Small intestine (tissue), 7 donors: ENCODE data around the gene STRBP. TPM values are rescaled to one million over a fixed set of nuclear protein-coding genes. Genes with fewer than 3 reads are reported as not detected.

Source experiments
- DNase-seq, 2 donors: peaks; one replicate each; pipeline versions ENCODE4 v3.0.0 to v3.0.0-alpha.2; 2013
- FAIRE-seq: peaks from 2 replicates; lab custom pipeline; 2012; peaks lifted over from hg19 to GRCh38; lab: Jason Lieb, UNC
- H3K27ac ChIP-seq, 3 donors: one replicate each; pipeline ENCODE4 v1.5.1; 2013; ENCODE audit warnings: low read length in 2 of 3, mild to moderate bottlenecking in 2 of 3, control low read depth in 1 of 3, inconsistent platforms in 1 of 3, low read depth in 1 of 3, moderate library complexity in 1 of 3
- H3K27me3 ChIP-seq, 3 donors: one replicate each; pipeline ENCODE4 v1.6.1; 2013; ENCODE audit warnings: low read length in 3 of 3, inconsistent platforms in 1 of 3; ENCODE audit not compliant: control insufficient read depth in 3 of 3, insufficient read depth in 3 of 3
- H3K36me3 ChIP-seq, 3 donors: one replicate each; pipeline ENCODE4 v1.6.1; 2013; ENCODE audit warnings: low read length in 3 of 3, inconsistent platforms in 1 of 3, low read depth in 1 of 3, mild to moderate bottlenecking in 1 of 3, moderate library complexity in 1 of 3; ENCODE audit not compliant: control insufficient read depth in 3 of 3, insufficient read depth in 2 of 3
- H3K4me1 ChIP-seq, 3 donors: one replicate each; pipeline ENCODE4 v1.6.1; 2013; ENCODE audit warnings: low read length in 2 of 3, inconsistent platforms in 1 of 3, low read depth in 1 of 3, mild to moderate bottlenecking in 1 of 3, moderate library complexity in 1 of 3; ENCODE audit not compliant: control insufficient read depth in 3 of 3, insufficient read depth in 2 of 3
- H3K4me3 ChIP-seq, 3 donors: one replicate each; pipeline ENCODE4 v1.5.1; 2013; ENCODE audit warnings: low read length in 3 of 3, control low read depth in 1 of 3, inconsistent platforms in 1 of 3, low read depth in 1 of 3, mild to moderate bottlenecking in 1 of 3, moderate library complexity in 1 of 3
- H3K9me3 ChIP-seq, 2 donors: one replicate each; pipeline ENCODE4 v1.6.1; 2013; ENCODE audit warnings: low read depth in 1 of 2, low read length in 1 of 2; ENCODE audit not compliant: control insufficient read depth in 2 of 2, insufficient read depth in 1 of 2
- WGBS, 3 donors: extraction: QIAGEN DNeasy Blood & Tissue Kit; methylation state at CpG; one replicate each; pipeline ENCODE4 v1.1.7; 2013; 5-methylcytosine and 5-hydroxymethylcytosine counted together
- polyA plus RNA-seq, 4 donors: library from polyadenylated mRNA; stranded (reverse) in 3 of 4; unstranded in 1 of 4; fragments of 200-250 nt in 3 of 4; fragments of 120-200 nt in 1 of 4; gene quantifications; one replicate each; pipeline versions ENCODE4 v1.2.1 to v1.2.3, GENCODE V29; 2013
- donor health status: healthy with polysubstance abuse.
- donor health status: control.
- donor health status: control.
- donor health status: Bipolar disorder and iron deficiency.
- donor health status: healthy.

STRBP gene
- polyA plus RNA-seq, 4 donors: 13.8 to 26.6 (median 23.0) TPM

DNA sequence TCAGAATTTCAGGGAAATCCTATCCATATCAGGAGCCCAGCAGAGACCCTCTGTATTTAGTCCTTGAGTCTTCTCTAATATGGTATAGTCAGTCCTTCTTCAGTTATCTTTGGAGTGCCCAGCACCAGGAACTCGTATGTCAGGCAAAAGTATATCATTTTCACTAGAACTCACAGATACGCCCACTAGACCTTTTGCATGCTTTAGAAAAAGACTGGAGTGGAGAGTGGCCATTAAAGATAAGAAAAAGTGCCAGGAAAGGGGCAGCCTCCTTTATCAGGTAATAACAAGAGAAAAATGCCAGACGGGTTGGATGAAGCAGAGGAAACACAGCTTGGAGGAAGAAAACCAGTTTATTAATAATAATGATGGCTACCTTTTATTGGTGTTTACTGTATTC, 171.4 kb downstream of the STRBP start:
- DNase-seq (no peak), FAIRE-seq (no peak)
- H3K4me3 ChIP-seq: no peak overlapping the region
- H3K9me3 ChIP-seq: no peaks in the 10 kb centered on the region
- H3K27ac ChIP-seq: no peak overlapping the region
- no peaks in the 10 kb centered on the region for H3K27me3 ChIP-seq
- WGBS, 3 donors: 66 to 81% (median 78%) methylated on average over 3 of the region's 3 CpGs
- H3K4me1 ChIP-seq: no peaks in the 10 kb centered on the region
- peaks cover 12 to 36% (median 17%) of the 10 kb centered on the region in 3 donors for H3K36me3 ChIP-seq

DNA sequence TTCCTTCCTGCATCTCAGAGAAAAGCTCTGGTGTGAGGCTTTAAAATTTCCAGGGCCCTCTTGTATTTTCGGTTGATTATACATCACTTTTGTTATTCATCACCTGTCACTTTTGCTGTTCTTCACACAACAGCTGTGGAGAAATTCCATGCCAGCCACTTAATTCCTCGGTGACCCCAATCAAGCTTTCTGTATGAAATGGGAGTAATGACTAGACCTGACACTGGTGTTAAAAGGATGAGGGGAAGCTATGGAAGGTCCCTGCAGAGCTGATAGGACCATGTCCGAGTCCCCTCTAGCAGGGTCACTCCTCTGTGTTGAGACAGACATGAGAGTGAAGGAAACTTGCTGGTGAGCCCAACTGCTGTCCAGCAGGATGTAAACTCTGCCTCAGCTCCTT, 175.2 kb downstream of the STRBP start:
- H3K9me3 ChIP-seq: no peaks in the 10 kb centered on the region
- H3K27me3 ChIP-seq: no peaks in the 10 kb centered on the region
- H3K4me1 ChIP-seq: no peaks in the 10 kb centered on the region
- DNase-seq: no peak
- WGBS, 3 donors: 83 to 88% (median 84%) methylated on average over 3 of the region's 3 CpGs
- H3K36me3 ChIP-seq: peaks cover 4 to 28% (median 12%) of the 10 kb centered on the region in 3 donors
- FAIRE-seq: no peak
- no peak overlapping the region for H3K4me3 ChIP-seq
- H3K27ac ChIP-seq: no peak overlapping the region

DNA sequence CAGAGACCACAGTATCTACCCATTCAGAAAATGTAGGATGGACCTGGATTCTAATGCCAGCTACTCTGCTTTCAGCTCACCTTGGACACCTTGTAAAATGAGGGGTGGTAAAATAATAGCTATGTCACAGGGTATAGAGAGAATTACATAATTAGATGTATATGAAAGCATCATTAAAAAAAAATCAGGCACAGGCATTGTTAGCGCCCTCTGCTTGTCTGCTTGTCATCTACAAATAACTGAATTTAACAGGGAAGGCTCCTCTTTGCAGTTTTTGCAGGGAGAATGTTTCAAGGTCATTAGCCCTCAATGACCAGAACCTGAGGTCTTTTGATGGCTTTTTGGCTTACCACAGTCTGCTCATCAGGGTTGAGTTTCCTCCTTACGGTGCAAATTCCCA, 176.9 kb downstream of the STRBP start:
- Histone ChIP-seq H3K36me3 (peaks cover 0 to 27% (median 12%) of the 10 kb centered on the region in 3 donors), H3K4me1 (no peaks in the 10 kb centered on the region), H3K9me3 (no peaks in the 10 kb centered on the region), H3K27ac (no peak overlapping the region), H3K4me3 (no peak overlapping the region), H3K27me3 (no peaks in the 10 kb centered on the region)
- FAIRE-seq: no peak
- no peak for DNase-seq
- 90 to 93% (median 91%) methylated on average over 2 of the region's 2 CpGs for WGBS, 3 donors

DNA sequence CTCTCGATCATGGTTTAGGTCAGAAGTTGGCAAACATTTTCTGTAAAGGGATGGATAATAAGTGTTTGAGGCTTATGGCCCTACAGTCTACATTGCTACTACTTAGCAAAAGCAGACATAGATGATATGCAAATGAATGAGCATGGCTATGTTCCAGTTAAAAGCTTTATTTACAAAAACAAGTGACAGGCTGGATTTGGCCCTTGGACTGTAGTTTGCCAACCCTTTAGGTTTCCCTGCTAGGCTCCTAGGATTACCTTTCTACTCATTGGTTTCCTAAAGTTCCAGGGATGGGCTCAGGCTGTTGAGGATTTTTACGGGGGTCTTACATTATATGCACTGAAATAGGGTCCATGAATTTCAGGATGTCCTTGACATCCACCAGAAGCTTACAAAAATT, 177.4 kb downstream of the STRBP start:
- H3K36me3 ChIP-seq: peaks cover 0 to 27% (median 12%) of the 10 kb centered on the region in 3 donors
- no peak for FAIRE-seq
- H3K27ac ChIP-seq: no peak overlapping the region
- no peaks in the 10 kb centered on the region for H3K9me3 ChIP-seq
- 92 to 97% (median 96%) methylated on average over 2 of the region's 2 CpGs for WGBS, 3 donors
- no peak overlapping the region for H3K4me3 ChIP-seq
- DNase-seq: no peak
- H3K27me3 ChIP-seq: no peaks in the 10 kb centered on the region
- H3K4me1 ChIP-seq: no peaks in the 10 kb centered on the region

DNA sequence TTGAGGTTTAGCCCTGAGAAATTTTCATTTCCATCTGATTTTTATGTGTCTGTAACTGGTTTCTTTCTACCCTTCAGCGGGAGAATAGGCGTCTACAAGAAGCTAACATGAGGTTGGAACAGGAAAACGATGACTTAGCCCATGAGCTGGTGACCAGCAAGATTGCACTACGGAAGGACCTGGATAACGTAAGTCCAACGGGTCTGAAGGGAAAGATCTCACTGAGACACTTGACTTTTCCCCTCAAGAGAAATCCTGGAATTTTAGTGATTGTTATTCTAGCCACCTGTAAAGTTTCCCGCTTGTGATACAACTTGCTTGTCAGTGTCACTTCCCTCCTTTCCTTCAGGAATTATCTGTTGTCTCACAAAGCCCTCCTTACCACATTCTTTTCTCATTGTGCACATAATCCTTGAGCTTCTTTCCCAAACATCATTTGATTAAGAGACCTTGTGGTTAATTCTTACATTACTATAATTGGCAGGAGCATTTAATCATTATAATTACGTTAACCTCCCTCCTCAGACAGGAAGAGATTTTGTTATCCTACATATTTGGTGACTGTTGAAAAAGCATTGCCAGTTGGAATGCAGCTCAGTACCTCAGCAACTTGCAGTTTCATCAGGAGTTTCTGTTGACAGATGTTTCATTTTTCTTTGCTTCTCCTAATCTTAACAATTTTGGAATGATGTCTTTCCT, 178.0 kb downstream of the STRBP start:
- WGBS, 3 donors: 89 to 94% (median 93%) methylated on average over 8 of the region's 8 CpGs
- Histone ChIP-seq H3K9me3 (no peaks in the 10 kb centered on the region), H3K36me3 (peaks cover 0 to 26% (median 12%) of the 10 kb centered on the region in 3 donors), H3K27me3 (no peaks in the 10 kb centered on the region), H3K27ac (no peak overlapping the region), H3K4me3 (no peak overlapping the region), H3K4me1 (no peaks in the 10 kb centered on the region)
- FAIRE-seq (no peak), DNase-seq (no peak)

DNA sequence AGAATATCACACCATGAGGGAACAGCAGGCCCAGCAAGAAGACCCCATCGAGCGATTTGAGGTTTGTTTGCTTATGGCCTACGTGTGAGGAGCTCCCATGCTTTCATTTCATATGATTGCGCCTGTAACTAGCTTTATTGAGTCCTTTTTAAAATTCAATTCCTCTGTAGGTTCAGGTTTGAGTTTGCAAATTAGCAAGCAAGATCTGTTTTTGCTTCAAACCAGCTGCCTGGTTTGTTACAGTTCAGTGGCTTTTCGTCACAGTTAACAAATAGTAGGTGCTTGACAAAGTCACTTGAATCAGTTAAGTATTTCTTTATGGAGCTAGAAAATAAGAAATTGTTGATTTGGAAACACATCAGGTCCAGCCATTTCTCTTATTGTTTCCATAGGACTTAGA, 178.6 kb downstream of the STRBP start:
- 92 to 99% (median 96%) methylated on average over 5 of the region's 5 CpGs for WGBS, 3 donors
- Histone ChIP-seq H3K4me3 (no peak overlapping the region), H3K27ac (no peak overlapping the region), H3K4me1 (no peaks in the 10 kb centered on the region), H3K9me3 (no peaks in the 10 kb centered on the region), H3K36me3 (peaks cover 0 to 24% (median 12%) of the 10 kb centered on the region in 3 donors), H3K27me3 (no peaks in the 10 kb centered on the region)
- FAIRE-seq (no peak), DNase-seq (no peak)

DNA sequence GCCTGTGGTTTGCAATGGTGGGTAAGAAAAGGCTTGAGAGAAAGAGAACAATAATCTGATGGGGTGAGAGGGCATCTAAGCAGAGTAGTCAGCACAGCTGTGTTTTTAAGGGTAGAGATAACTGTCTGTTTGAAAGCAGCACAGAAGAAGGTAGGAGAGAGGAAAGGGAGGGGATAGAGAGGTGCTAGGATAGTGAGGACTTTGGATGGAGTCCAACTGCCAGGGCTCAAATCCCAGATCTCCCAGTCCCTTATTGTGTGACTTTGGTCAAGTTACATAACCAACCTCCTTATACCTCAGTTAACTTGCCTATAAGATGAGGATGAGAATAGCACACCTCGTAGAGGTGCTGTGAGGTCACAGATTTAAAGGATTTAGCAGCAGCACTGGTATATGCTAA, 179.3 kb downstream of the STRBP start:
- peaks cover 0 to 26% (median 12%) of the 10 kb centered on the region in 3 donors for H3K36me3 ChIP-seq
- FAIRE-seq (no peak), DNase-seq (no peak)
- no peaks in the 10 kb centered on the region for H3K9me3 ChIP-seq
- no peak overlapping the region for H3K4me3 ChIP-seq
- no peaks in the 10 kb centered on the region for H3K27me3 ChIP-seq
- H3K4me1 ChIP-seq: no peaks in the 10 kb centered on the region
- no peak overlapping the region for H3K27ac ChIP-seq
- 81 to 100% (median 93%) methylated on average over 1 of the region's 1 CpG for WGBS, 3 donors

DNA sequence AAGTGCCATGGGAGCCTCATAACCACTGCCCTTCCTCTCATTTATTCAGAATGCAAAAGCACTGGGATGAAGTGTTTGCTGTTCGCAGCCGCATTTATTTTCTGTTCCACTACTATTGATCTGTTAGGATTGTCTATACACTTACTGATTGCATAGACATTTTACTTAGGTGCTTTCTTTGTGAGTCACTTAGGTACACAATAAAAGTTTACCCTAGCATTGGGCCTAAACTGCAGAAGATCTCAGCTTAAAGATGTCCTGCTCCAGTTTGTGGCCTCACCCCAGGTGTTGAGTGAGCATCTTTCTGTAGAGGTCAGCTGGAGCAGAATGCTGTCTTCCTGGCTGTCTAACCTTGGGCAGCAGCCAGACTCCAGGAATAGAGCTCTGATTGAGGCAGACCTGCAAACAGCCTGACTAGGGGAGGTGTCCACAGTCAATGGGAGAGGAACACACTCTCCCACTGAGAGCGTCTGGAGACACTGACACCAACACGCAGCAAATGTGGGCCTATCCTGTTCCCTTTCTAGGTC, 181.0 kb downstream of the STRBP start:
- H3K27ac ChIP-seq: no peak overlapping the region
- H3K36me3 ChIP-seq: peaks cover 2 to 23% (median 10%) of the 10 kb centered on the region in 3 donors
- H3K9me3 ChIP-seq: no peaks in the 10 kb centered on the region
- 93 to 95% (median 93%) methylated on average over 4 of the region's 4 CpGs for WGBS, 3 donors
- no peaks in the 10 kb centered on the region for H3K4me1 ChIP-seq
- H3K27me3 ChIP-seq: no peaks in the 10 kb centered on the region
- FAIRE-seq (no peak), DNase-seq (no peak)
- no peak overlapping the region for H3K4me3 ChIP-seq
